D721Med (cell line): ENCODE measurements around the gene PUSL1.

Source experiments
- DNase-seq: peaks from one replicate; pipeline ENCODE4 v3.0.0; 2011; ENCODE audit warnings: low spot score; ENCODE audit not compliant: insufficient read length
- FAIRE-seq: peaks from 2 replicates; lab custom pipeline; 2011; peaks lifted over from hg19 to GRCh38; lab: Jason Lieb, UNC
- CTCF ChIP-seq: IDR thresholded peaks from 2 replicates; pipeline ENCODE4 v1.5.1; 2012; ENCODE audit warnings: mild to moderate bottlenecking, control low read depth; ENCODE audit not compliant: insufficient read depth; ENCODE audit errors: missing control alignments

PUSL1 gene

GRCh38 chr1:1356796-1357401, 48.5 kb downstream of the PUSL1 start:
- DNase-seq (no peak), FAIRE-seq (no peak)
- TF ChIP-seq CTCF, result no peak

- FAIRE-seq (no peak), DNase-seq (no peak)
- no peak for TF ChIP-seq CTCF
Measured at GRCh38 chr1:1357871-1358432, 49.6 kb downstream of the PUSL1 start.

GRCh38 chr1:1358433-1359271, 50.3 kb downstream of the PUSL1 start, which contains the start of gene MXRA8:
Gene MXRA8, minus strand, starts transcription at chr1:1358555. Its CDS starts 51 bp downstream, at chr1:1358504.
- DNase-seq, result no peak
- FAIRE-seq, result no peak

GRCh38 chr1:1359308-1359663, 50.9 kb downstream of the PUSL1 start:
- FAIRE-seq (no peak), DNase-seq (no peak)
- no peak for TF ChIP-seq CTCF

More at GRCh38 chr1:1358433-1359271, 50.3 kb downstream of the PUSL1 start, which contains the start of gene MXRA8:
- TF ChIP-seq CTCF, result no peak

- no peak for DNase-seq
- TF ChIP-seq CTCF, result no peak
- no peak for FAIRE-seq
Measured at GRCh38 chr1:1359664-1360468, 51.5 kb downstream of the PUSL1 start.

GRCh38 chr1:1360506-1361169, 52.2 kb downstream of the PUSL1 start:
- no peak for FAIRE-seq
- no peak for TF ChIP-seq CTCF
- no peak for DNase-seq
